GM23248 (cell line): ENCODE measurements around the gene TTC23. TPM values are rescaled to one million over a fixed set of nuclear protein-coding genes. Genes with fewer than 3 reads are reported as not detected.

ENCODE experiments used
- DNase-seq: peaks from one replicate; pipeline ENCODE4 v3.0.0-alpha.2; 2015
- H2AFZ ChIP-seq: fragments of 200-600 bp; sonication (generic); 2 replicates; pipeline ENCODE4 v1.6.1; 2016; ENCODE audit warnings: antibody characterized with exemption
- H3F3A ChIP-seq: fragments of 200-600 bp; sonication (generic); 2 replicates; pipeline ENCODE4 v1.6.1; 2016; ENCODE audit warnings: mild to moderate bottlenecking, antibody characterized with exemption, mixed run types; ENCODE audit not compliant: insufficient read depth
- H3K27ac ChIP-seq: fragments of 200-600 bp; sonication (generic); 2 replicates; pipeline ENCODE4 v1.5.1; 2016; ENCODE audit warnings: mild to moderate bottlenecking
- H3K27me3 ChIP-seq: fragments of 200-600 bp; sonication (generic); replicated peaks from 2 replicates; pipeline ENCODE4 v1.6.1; 2016; ENCODE audit warnings: mild to moderate bottlenecking; ENCODE audit not compliant: insufficient read depth
- H3K36me3 ChIP-seq: fragments of 200-600 bp; sonication (generic); 2 replicates; pipeline ENCODE4 v1.6.1; 2016; ENCODE audit warnings: low read depth, mild to moderate bottlenecking
- H3K4me1 ChIP-seq: fragments of 200-600 bp; sonication (generic); 2 replicates; pipeline ENCODE4 v1.6.1; 2016; ENCODE audit warnings: mild to moderate bottlenecking; ENCODE audit not compliant: insufficient read depth
- H3K4me2 ChIP-seq: fragments of 200-600 bp; sonication (generic); one replicate; pipeline ENCODE4 v1.6.1; 2016; ENCODE audit warnings: mild to moderate bottlenecking; ENCODE audit not compliant: unreplicated experiment
- H3K4me3 ChIP-seq: fragments of 200-600 bp; sonication (generic); 2 replicates; pipeline ENCODE4 v1.5.1; 2016; ENCODE audit warnings: mild to moderate bottlenecking
- H3K79me2 ChIP-seq: fragments of 200-600 bp; sonication (generic); 2 replicates; pipeline ENCODE4 v1.6.1; 2016; ENCODE audit warnings: mild to moderate bottlenecking; ENCODE audit not compliant: insufficient read depth
- H3K9ac ChIP-seq: fragments of 200-600 bp; sonication (generic); 2 replicates; pipeline ENCODE4 v1.6.1; 2016; ENCODE audit warnings: mild to moderate bottlenecking
- H3K9me2 ChIP-seq: fragments of 200-600 bp; sonication (generic); 2 replicates; pipeline ENCODE4 v1.6.1; 2016; ENCODE audit warnings: mixed run types, mild to moderate bottlenecking, moderate library complexity; ENCODE audit not compliant: insufficient read depth
- H3K9me3 ChIP-seq: fragments of 200-600 bp; sonication (generic); one replicate; pipeline ENCODE4 v1.6.1; 2017; ENCODE audit warnings: low read depth
- H4K20me1 ChIP-seq: fragments of 200-600 bp; sonication (generic); 2 replicates; pipeline ENCODE4 v1.6.0; 2016; ENCODE audit not compliant: insufficient read depth
- EZH2 ChIP-seq: fragments of 200-600 bp; sonication (generic); IDR thresholded peaks from 2 replicates; pipeline ENCODE4 v1.6.1; 2018; ENCODE audit warnings: antibody characterized with exemption, mild to moderate bottlenecking; ENCODE audit not compliant: insufficient read depth, poor library complexity, severe bottlenecking
- EZH2phosphoT487 ChIP-seq: fragments of 200-600 bp; sonication (generic); IDR thresholded peaks from 2 replicates; pipeline ENCODE4 v1.6.1; 2018; ENCODE audit warnings: antibody characterized with exemption, moderate library complexity, mild to moderate bottlenecking, low read depth; ENCODE audit not compliant: insufficient read depth
- WGBS, 2 experiments: methylation state at CpG; one replicate each; pipeline ENCODE4 v1.1.6; 2015 to 2017; ENCODE audit warnings: low lambda C conversion rate in 2 of 2, low coverage in 1 of 2; ENCODE audit errors: missing lambda C conversion rate in 2 of 2; 5-methylcytosine and 5-hydroxymethylcytosine counted together
- in situ Hi-C: fragments of 300-500 bp; cut with MboI; formaldehyde crosslinking; loops from 2 replicates; pipeline ENCODE4 v1.15.0; 2020
- polyA plus RNA-seq: library from polyadenylated mRNA; unstranded; fragments of >200 nt; fragmentation: Nextera tagmentation; extraction: Ambion mirVana; gene quantifications from 2 replicates; pipeline ENCODE4 v1.2.1, GENCODE V29; 2016
- total RNA-seq: library from RNA; depleted of rRNA; stranded (reverse); fragments of >200 nt; shearing (Covaris generic); gene quantifications from 2 replicates; pipeline ENCODE4 v1.2.3, GENCODE V29; 2014

The TTC23 gene
- total and polyA plus RNA-seq, 2 experiments from 2014 or later = 10.8 to 18.6 TPM

- H2AFZ ChIP-seq = no peak overlapping the region
Measured at GRCh38 chr15:99141943-99142342, 107.4 kb downstream of the TTC23 start.

GRCh38 chr15:99140590-99140989 is 108.8 kb downstream of the TTC23 start:
- no peak for TF ChIP-seq EZH2
- TF ChIP-seq EZH2phosphoT487 = no peak
- no peaks in the 10 kb centered on the region for H3K27me3 ChIP-seq
- peaks cover 14% of the 10 kb centered on the region; the same call in 1 of the 2 replicates for H3F3A ChIP-seq
- no peak overlapping the region for H2AFZ ChIP-seq
- DNase-seq = no peak
- H3K4me3 ChIP-seq = no peak overlapping the region
- H3K9me2 ChIP-seq = no peaks in the 10 kb centered on the region
- no peaks in the 10 kb centered on the region for H3K36me3 ChIP-seq
- in situ Hi-C loops = no loop called here
- WGBS, 2 experiments = 98 to 100% methylated on average over 4 of the region's 4 CpGs
- H3K4me1 ChIP-seq = peaks cover 13% of the 10 kb centered on the region
- no peaks in the 10 kb centered on the region for H3K9me3 ChIP-seq
- H3K4me2 ChIP-seq = no peak overlapping the region
- H3K9ac ChIP-seq = no peak overlapping the region
- H3K79me2 ChIP-seq = no peaks in the 10 kb centered on the region
- no peaks in the 10 kb centered on the region for H4K20me1 ChIP-seq
- H3K27ac ChIP-seq = no peak overlapping the region

More at GRCh38 chr15:99141943-99142342, 107.4 kb downstream of the TTC23 start:
- WGBS, 2 experiments = 98% methylated on average over 4 of the region's 4 CpGs
- Histone ChIP-seq H3K4me2 (no peak overlapping the region), H3K9me2 (no peaks in the 10 kb centered on the region), H3K4me3 (no peak overlapping the region), H3K27me3 (no peaks in the 10 kb centered on the region), H3K27ac (no peak overlapping the region), H3K36me3 (no peaks in the 10 kb centered on the region), H3K9me3 (no peaks in the 10 kb centered on the region), H4K20me1 (no peaks in the 10 kb centered on the region), H3K4me1 (peaks cover 13% of the 10 kb centered on the region), H3K79me2 (no peaks in the 10 kb centered on the region), H3K9ac (no peak overlapping the region), H3F3A (peaks cover 14% of the 10 kb centered on the region; the same call in 1 of the 2 replicates)
- in situ Hi-C loops = no loop called here
- TF ChIP-seq EZH2 (no peak), EZH2phosphoT487 (no peak)
- no peak for DNase-seq

- Histone ChIP-seq H3K9me3 (no peaks in the 10 kb centered on the region), H3K4me1 (peaks cover 11% of the 10 kb centered on the region), H3K79me2 (no peaks in the 10 kb centered on the region), H3K36me3 (no peaks in the 10 kb centered on the region), H3K27me3 (no peaks in the 10 kb centered on the region), H2AFZ (no peak overlapping the region), H3K4me3 (no peak overlapping the region), H3F3A (peaks cover 5% of the 10 kb centered on the region; the same call in 1 of the 2 replicates), H3K27ac (no peak overlapping the region), H3K9ac (no peak overlapping the region), H3K4me2 (no peak overlapping the region), H3K9me2 (no peaks in the 10 kb centered on the region), H4K20me1 (no peaks in the 10 kb centered on the region)
- TF ChIP-seq EZH2 (no peak), EZH2phosphoT487 (no peak)
- no peak for DNase-seq
- 97 to 99% methylated on average over 4 of the region's 4 CpGs for WGBS, 2 experiments
- in situ Hi-C loops = no loop called here
Measured at GRCh38 chr15:99139276-99139675, 110.1 kb downstream of the TTC23 start.

- in situ Hi-C loops = no loop called here
- no peaks in the 10 kb centered on the region for H3F3A ChIP-seq
- H3K9me2 ChIP-seq = no peaks in the 10 kb centered on the region
- no peaks in the 10 kb centered on the region for H3K9me3 ChIP-seq
- no peaks in the 10 kb centered on the region for H3K79me2 ChIP-seq
- TF ChIP-seq EZH2phosphoT487 = no peak
- TF ChIP-seq EZH2 = no peak
- H2AFZ ChIP-seq = no peak overlapping the region
- DNase-seq = no peak
- no peak overlapping the region for H3K27ac ChIP-seq
- peaks cover 3% of the 10 kb centered on the region for H3K4me1 ChIP-seq
- no peak overlapping the region for H3K4me3 ChIP-seq
- H3K9ac ChIP-seq = no peak overlapping the region
- H4K20me1 ChIP-seq = no peaks in the 10 kb centered on the region
- 90 to 93% methylated on average over 15 of the region's 15 CpGs for WGBS, 2 experiments
- H3K36me3 ChIP-seq = no peaks in the 10 kb centered on the region
- H3K4me2 ChIP-seq = no peak overlapping the region
- no peaks in the 10 kb centered on the region for H3K27me3 ChIP-seq
Measured at GRCh38 chr15:99138491-99138982, 110.8 kb downstream of the TTC23 start.

GRCh38 chr15:99137877-99138276 is 111.5 kb downstream of the TTC23 start:
- Histone ChIP-seq H3K4me3 (no peak overlapping the region), H2AFZ (no peak overlapping the region), H3K79me2 (no peaks in the 10 kb centered on the region), H3F3A (no peaks in the 10 kb centered on the region), H4K20me1 (no peaks in the 10 kb centered on the region), H3K9me3 (no peaks in the 10 kb centered on the region), H3K4me1 (no peaks in the 10 kb centered on the region), H3K4me2 (no peak overlapping the region), H3K9ac (no peak overlapping the region), H3K9me2 (no peaks in the 10 kb centered on the region), H3K27ac (no peak overlapping the region), H3K27me3 (no peaks in the 10 kb centered on the region), H3K36me3 (no peaks in the 10 kb centered on the region)
- in situ Hi-C loops = no loop called here
- 89 to 90% methylated on average over 5 of the region's 5 CpGs for WGBS, 2 experiments
- TF ChIP-seq EZH2 (no peak), EZH2phosphoT487 (no peak)
- DNase-seq = no peak
